GM19025 (cell line): Measurements from ENCODE around the gene FARP2.
"Not testable (repeated sequence)": the region's sequence is repeated elsewhere in the genome, so short reads cannot be mapped to it uniquely, and the experiment has no call there.

Experiments
- ATAC-seq: cut with Tn5 transposase; IDR thresholded peaks from one replicate; pipeline ENCODE4 v1.9.1; 2021; ENCODE audit warnings: mild to moderate bottlenecking, low read depth, moderate library complexity; ENCODE audit not compliant: unreplicated experiment

The FARP2 gene

DNA sequence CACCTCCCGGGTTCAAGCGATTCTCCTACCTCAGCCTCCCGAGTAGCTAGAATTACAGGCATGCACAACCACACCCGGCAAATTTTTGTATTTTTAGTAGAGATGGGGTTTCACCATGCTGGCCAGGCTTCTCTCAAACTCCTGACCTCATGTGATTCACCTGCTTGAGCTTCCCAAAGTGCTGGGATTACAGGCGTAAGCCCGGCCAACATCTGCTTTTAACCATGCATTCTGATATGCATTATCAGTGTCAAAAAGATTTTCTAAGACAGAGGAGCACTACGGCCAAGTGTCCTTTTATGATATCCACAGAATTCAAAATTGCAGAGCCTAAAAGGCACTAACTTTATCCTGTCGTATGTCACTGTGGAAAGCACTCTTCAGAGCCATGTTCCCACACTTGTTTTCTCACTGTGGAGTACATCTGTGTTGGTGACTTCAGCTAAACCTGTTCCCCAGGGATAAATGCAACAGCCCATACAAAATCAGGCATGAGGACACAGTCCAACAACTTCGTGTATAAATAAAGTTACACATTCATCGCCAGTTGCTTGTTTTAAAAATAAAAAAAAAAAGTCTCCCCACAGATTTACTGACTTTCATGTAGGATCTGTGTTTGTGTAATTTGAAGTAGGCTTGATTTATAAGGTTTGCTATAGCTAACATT is 95.9 kb downstream of the FARP2 start:
- ATAC-seq: no peak

- ATAC-seq: not testable (repeated sequence)
Observed at GRCh38 chr2:241453919-241454318, 97.8 kb downstream of the FARP2 start.

- ATAC-seq: no peak
Observed at GRCh38 chr2:241454837-241455485, 98.9 kb downstream of the FARP2 start.

DNA sequence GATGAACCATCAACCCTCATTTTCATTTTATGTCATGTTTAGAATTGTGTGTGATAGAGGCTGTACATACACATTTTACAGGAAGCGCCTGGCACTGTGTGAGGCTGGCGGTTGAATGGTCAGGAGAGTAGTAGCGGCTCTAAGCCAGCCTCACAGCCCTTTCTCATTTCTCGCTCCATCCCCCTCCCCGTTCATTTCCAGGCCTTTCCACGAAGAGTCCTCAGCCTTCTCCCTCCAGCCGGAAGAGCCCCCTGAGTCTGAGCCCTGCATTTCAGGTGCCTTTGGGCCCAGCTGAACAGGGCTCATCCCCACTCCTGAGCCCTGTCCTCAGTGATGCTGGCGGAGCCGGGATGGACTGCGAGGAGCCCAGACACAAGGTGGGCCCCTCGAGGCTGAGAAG is 100.5 kb downstream of the FARP2 start:
- no peak for ATAC-seq

- ATAC-seq: no peak
Observed at GRCh38 chr2:241458687-241459086, 102.6 kb downstream of the FARP2 start.

- no peak for ATAC-seq
Observed at GRCh38 chr2:241459520-241459919, 103.4 kb downstream of the FARP2 start.

DNA sequence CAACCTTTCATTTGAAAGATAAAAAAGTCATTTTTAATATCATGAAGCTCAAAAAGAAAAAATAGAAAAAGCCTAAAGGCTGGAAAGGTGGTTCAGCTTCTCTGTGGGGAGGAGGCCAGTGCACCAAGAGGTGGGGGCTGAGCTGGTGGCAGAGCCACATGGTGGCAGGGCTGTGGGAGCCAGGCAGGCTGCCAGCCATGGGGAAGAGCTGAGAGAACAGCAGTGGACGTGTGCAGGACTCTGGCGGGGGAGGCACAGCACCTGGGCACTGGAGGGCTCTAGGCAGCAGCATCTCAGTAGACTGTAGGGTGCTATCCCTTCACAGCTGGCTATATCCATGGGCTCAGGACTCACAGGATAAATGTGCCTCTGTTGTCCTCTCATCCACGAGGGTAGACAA is 104.5 kb downstream of the FARP2 start:
- ATAC-seq: no peak

DNA sequence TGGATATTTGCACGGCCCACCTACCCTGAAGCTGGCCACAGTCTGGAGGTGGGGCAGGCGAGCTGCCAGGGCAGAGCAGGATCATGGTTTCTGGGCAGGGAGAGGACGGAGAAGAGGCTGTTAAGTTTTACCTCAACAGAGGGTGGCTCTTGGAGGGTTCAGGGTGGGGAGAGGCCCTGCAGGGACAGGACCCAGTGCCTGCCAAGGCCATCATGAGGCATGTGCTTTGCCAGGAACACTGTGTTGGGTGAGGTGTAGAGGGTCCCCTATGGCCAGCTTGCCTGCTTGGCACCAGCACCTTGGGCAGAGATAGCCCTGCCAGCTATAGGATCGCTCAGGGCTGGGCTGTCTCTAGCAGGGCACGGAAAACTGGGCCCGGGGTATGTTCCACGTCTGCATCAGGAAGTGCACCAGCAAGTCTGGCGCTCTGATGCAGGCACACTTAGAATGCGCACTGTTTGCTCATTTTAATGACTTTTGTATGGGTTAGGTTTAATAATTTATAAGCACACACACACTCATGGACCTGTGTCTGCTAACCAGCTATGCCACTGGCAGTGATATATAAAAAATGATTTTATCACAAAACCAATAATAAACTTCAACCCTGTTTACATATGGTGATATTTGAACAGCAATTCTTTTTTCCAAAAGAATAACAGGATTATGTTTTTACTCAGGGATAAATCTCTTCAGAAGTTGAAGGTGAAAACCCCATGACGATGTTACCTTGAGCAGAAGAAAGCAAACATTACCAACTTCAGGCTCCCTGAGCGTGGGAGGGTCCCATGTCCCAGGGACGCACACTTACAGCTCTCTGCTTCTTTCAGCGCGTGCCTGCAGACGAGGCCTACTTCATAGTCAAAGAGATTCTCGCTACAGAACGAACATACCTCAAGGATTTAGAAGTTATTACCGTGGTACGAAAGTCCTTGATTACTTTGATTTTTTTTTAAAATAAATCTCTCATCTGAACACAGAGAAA is 105.9 kb downstream of the FARP2 start:
- no peak for ATAC-seq

DNA sequence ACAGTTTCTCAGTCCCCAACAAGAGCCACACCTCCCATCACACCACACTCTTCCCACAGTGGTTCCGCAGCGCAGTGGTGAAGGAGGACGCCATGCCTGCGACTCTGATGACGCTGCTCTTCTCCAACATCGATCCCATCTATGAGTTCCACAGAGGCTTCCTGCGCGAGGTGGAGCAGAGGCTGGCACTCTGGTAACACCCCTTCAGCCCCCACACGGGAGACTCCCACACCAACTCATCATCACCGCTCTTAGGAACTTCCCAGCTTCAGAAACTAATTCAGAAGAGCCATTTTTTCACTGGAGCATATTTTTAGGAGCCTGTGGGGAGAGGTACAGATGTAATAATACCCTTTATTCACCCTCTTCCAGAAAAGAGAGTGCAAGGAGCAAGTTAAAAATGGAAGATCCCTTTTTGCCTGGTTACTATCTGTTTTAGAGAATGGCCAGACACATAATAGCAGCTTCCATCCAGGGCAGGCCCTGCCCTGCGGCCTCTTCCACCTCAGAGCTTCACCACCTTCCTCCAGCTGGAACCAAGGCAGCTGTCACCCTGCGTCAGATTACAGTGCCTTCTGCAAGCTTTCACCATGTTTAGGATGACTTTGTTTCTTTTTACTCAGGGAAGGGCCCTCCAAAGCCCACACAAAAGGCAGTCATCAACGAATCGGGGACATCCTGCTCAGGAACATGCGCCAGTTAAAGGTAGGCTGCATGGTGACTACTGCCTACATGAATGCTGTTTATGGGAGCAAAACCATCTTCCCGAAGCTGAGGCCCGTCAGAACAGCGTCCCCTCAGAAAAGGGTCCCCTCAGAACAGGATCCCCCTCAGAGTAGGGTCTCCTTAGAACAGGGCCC is 107.4 kb downstream of the FARP2 start:
- ATAC-seq: no peak

GRCh38 chr2:241465543-241465942 is 109.5 kb downstream of the FARP2 start:
- ATAC-seq: no peak

DNA sequence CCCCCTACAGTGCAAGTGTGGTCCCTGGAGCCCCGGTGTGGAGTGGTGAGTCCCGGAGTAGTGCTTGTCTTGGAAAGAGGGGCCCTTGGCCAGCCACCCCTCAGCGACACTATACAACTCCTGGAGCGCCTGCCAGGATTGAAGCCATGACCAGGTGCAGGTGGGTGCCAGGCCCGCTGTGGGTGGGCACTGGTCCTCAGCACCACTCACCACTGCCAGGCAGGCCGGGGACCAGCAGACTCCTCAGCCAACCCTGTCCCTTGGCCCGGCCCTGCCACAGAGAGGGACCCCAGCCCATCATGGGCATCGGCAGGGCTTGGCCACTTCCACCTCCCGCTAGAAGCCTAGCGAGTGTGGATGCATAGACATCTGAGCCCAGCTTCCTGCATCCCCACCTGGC is 110.1 kb downstream of the FARP2 start:
- no peak for ATAC-seq

DNA sequence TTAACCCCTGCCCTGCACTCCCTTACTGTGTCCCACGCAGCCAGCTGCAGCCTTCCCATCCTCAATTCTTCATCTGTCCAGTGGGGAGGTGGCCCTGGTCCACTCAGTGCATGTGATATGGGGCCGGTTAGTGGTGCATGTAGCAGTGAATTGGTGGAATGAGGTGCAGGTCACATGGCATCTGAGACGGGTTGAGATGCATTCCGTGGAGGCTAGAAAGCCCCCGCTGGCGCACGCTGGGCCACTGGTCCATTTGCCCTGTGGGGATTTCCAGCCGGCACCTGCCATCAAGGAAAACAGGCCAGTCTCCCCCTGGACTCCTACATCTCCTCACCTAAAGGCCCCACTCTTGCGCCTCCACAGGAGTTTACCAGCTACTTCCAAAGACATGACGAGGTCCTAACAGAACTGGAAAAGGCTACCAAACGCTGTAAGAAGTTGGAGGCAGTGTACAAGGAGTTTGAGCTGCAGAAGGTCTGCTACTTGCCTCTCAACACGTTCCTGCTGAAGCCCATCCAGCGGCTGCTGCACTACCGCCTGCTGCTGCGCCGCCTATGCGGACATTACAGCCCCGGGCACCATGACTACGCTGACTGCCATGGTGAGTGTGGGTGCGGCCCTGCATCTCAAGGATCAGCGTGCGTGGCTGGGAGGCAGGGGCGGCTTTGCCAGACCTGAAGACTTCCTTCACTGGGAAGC is 111.8 kb downstream of the FARP2 start:
- no peak for ATAC-seq

GRCh38 chr2:241468476-241468781 is 112.3 kb downstream of the FARP2 start:
- no peak for ATAC-seq

GRCh38 chr2:241469746-241470145 is 113.7 kb downstream of the FARP2 start:
- ATAC-seq: no peak

- ATAC-seq: no peak
Observed at GRCh38 chr2:241473399-241473798, 117.3 kb downstream of the FARP2 start.

DNA sequence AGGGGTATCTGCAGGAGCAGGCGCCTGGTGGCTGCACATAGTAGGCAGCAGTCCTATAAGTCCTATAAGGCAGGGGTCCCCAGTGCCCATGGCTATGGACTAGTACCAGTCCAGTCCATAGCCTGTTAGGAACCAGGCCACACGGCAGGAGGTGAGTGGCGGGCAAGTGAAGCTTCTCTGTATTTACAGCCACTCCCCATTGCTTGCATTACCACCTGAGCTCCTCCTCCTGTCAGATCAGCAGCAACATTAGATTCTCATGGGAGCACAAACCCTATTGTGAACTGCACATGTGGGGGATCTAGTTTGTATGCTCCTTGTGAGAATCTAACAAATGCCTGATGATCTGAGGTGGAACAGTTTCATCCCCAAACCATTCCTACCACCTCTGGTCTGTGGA is 119.2 kb downstream of the FARP2 start:
- no peak for ATAC-seq

DNA sequence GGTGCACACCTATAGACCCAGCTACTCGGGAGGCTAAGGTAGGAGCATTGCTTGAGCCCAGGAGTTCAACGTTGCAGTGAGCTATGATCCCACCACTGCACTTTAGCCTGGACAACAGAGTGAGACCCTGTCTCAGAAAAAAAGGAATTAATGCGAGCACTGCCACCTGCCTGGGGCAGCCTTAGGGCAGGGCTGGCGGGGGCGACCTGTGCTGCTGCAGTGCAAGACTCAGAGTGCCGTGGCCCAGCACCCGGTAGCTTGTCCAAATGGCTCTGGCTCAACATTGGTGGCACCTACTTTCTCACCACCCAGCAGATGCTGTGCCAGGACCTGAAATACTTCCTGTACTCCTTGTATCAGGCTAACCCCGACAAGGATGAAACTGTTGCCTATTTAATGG is 122.1 kb downstream of the FARP2 start:
- no peak for ATAC-seq

DNA sequence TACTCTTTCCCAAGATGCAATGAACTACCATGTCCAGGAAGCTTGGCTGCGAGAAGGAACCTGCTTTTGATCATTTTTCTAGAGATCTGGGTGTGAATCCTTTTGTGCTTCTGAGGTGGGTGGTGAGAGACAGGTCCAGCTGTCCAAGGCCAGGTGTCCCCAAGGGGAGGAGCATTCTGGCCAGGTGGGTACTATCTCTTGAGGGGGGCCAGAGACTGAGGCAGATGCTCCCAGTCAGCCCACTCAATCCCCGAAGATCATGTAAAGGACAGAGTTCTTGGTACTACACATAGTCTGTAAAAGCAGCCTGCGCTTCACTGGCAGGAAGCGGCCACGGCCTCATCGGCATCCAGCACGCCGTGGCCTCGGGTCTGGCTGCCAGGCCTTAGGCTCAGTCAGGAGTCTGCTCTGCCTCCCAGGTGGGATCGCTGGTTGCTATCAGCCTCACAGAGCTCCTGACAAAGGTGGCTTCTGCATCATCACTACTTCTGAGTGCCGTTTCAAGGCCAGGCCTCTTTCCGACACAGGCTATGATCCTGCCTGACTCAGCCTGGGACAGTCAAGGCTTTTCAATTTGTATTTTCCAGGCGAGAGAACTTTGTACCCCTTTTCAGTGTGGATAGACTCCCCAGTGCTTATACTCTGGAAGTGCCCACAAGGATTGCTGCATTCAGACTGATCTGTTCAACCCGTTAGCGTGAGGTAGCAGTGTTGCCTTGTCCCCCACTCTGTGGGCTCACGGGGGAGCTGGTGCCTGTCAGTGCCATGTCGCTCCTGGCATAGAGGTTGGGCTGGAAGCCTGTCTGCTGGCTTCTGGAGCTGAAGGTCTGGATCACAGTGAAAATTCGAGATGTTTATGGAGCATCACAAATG is 123.2 kb downstream of the FARP2 start:
- no peak for ATAC-seq

GRCh38 chr2:241481687-241482086 is 125.6 kb downstream of the FARP2 start:
- no peak for ATAC-seq
